Motor neuron (in vitro differentiated cells): Measurements from ENCODE around the gene COL9A3. TPM values are rescaled to one million over a fixed set of nuclear protein-coding genes. Genes with fewer than 3 reads are reported as not detected.

Experiments
- ATAC-seq, 8 experiments: fragments of 200-7000 bp; cut with Tn5 transposase; replicated peaks in 6 of 8; 2 replicates each; pipeline ENCODE4 v1.8.0; 2021; ENCODE audit warnings: mild to moderate bottlenecking in 8 of 8, moderate library complexity in 8 of 8
- H3K27ac ChIP-seq, 2 donors: fragments of 250-450 bp; sonication (Bioruptor Pico); 2 replicates each; pipeline ENCODE4 v1.9.0; 2021; ENCODE audit warnings: antibody characterized with exemption in 2 of 2, mild to moderate bottlenecking in 2 of 2, moderate library complexity in 1 of 2
- H3K4me1 ChIP-seq, 2 donors: fragments of 250-450 bp; sonication (Bioruptor Pico); replicated peaks in 1 of 2; 2 replicates each; pipeline ENCODE4 v1.6.1; 2021; ENCODE audit warnings: antibody characterized with exemption in 2 of 2, mild to moderate bottlenecking in 2 of 2, moderate library complexity in 1 of 2
- H3K4me3 ChIP-seq, 5 donors: fragments of 250-450 bp; sonication (Bioruptor Pico); 2 replicates each; pipeline ENCODE4 v1.9.0; 2021; ENCODE audit warnings: antibody characterized with exemption in 5 of 5, mild to moderate bottlenecking in 5 of 5, moderate library complexity in 4 of 5
- WGBS, 10 experiments: fragments of 450-650 bp; shearing (Covaris generic); methylation state at CpG; one replicate each; pipeline ENCODE4 v1.0.0; 2022; 5-methylcytosine and 5-hydroxymethylcytosine counted together
- in situ Hi-C, 9 experiments: fragments of 400-800 bp; cut with MboI; loops; one replicate each; pipeline ENCODE4 v1.15.0; 2021; ENCODE audit warnings: low sequenced_read_pairs in 9 of 9, low pct_unique_long_range_greater_than_20kb in 2 of 9; ENCODE audit not compliant: unreplicated experiment in 9 of 9
- total RNA-seq, 8 experiments: library from RNA; unstranded; fragments of 300-600 nt; gene quantifications; 2 replicates each; pipeline versions ENCODE4 v1.2.3 to v1.2.4, GENCODE V29; 2022

The COL9A3 gene
- total RNA-seq, 8 experiments from 2014 or later, result 0.60 to 19.5 (median 2.0) TPM

GRCh38 chr20:62886709-62887058 is 69.8 kb downstream of the COL9A3 start:
- no peak overlapping the region for H3K4me3 ChIP-seq
- in situ Hi-C loops, result no loop called here
- H3K4me1 ChIP-seq, result no peaks in the 10 kb centered on the region
- no peak overlapping the region for H3K27ac ChIP-seq
- 50 to 94% (median 91%) methylated on average over 2 to 6 of the region's 7 CpGs; no CpG with 5 or more reads in 7 of the 10 experiments for WGBS, 10 experiments
- no peak for ATAC-seq

GRCh38 chr20:62887152-62887859 is 70.5 kb downstream of the COL9A3 start:
- ATAC-seq, result peak in 7 of 8 experiments; percentile 4 to 67 (median 45)
- H3K27ac ChIP-seq, result no peak overlapping the region
- in situ Hi-C loops, result no loop called here
- WGBS, 10 experiments, result 60 to 94% (median 79%) methylated on average over 1 to 8 of the region's 13 CpGs; no CpG with 5 or more reads in 4 of the 10 experiments
- H3K4me1 ChIP-seq, result no peaks in the 10 kb centered on the region
- H3K4me3 ChIP-seq, result no peak overlapping the region

GRCh38 chr20:62887860-62888239 is 71.0 kb downstream of the COL9A3 start:
- peak in 3 of 8 experiments; percentile 2 to 4 (median 3) for ATAC-seq
- WGBS, 10 experiments, result 48 to 100% (median 80%) methylated on average over 1 to 5 of the region's 7 CpGs; no CpG with 5 or more reads in 5 of the 10 experiments
- Histone ChIP-seq H3K4me1 (no peaks in the 10 kb centered on the region), H3K4me3 (no peak overlapping the region), H3K27ac (no peak overlapping the region)
- in situ Hi-C loops, result no loop called here

- 88 to 100% (median 96%) methylated on average over 5 to 12 of the region's 16 CpGs; no CpG with 5 or more reads in 2 of the 10 experiments for WGBS, 10 experiments
- in situ Hi-C loops, result no loop called here
- peak in 4 of 8 experiments; percentile 7 to 25 (median 14) for ATAC-seq
- no peak overlapping the region for H3K27ac ChIP-seq
- no peak overlapping the region for H3K4me3 ChIP-seq
- H3K4me1 ChIP-seq, result no peaks in the 10 kb centered on the region
Measured at GRCh38 chr20:62888406-62888805, 71.6 kb downstream of the COL9A3 start.

GRCh38 chr20:62888910-62889309 is 72.1 kb downstream of the COL9A3 start:
- ATAC-seq, result peak in 1 of 8 experiments; percentile 3
- in situ Hi-C loops, result no loop called here
- H3K27ac ChIP-seq, result no peak overlapping the region
- 81 to 100% (median 93%) methylated on average over 1 to 11 of the region's 17 CpGs; no CpG with 5 or more reads in 7 of the 10 experiments for WGBS, 10 experiments
- H3K4me3 ChIP-seq, result no peak overlapping the region
- no peaks in the 10 kb centered on the region for H3K4me1 ChIP-seq

- no peaks in the 10 kb centered on the region for H3K4me1 ChIP-seq
- no peak for ATAC-seq
- H3K4me3 ChIP-seq, result no peak overlapping the region
- no peak overlapping the region for H3K27ac ChIP-seq
- in situ Hi-C loops, result no loop called here
- 83 to 96% (median 83%) methylated on average over 2 to 6 of the region's 8 CpGs; no CpG with 5 or more reads in 5 of the 10 experiments for WGBS, 10 experiments
Measured at GRCh38 chr20:62889411-62889810, 72.6 kb downstream of the COL9A3 start.

- Histone ChIP-seq H3K4me3 (no peak overlapping the region), H3K27ac (no peak overlapping the region), H3K4me1 (no peaks in the 10 kb centered on the region)
- in situ Hi-C loops, result no loop called here
- 80 to 100% (median 87%) methylated on average over 1 to 2 of the region's 9 CpGs; no CpG with 5 or more reads in 6 of the 10 experiments for WGBS, 10 experiments
- ATAC-seq, result no peak
Measured at GRCh38 chr20:62889871-62890270, 73.0 kb downstream of the COL9A3 start.

- Histone ChIP-seq H3K4me3 (no peak overlapping the region), H3K27ac (no peak overlapping the region), H3K4me1 (no peaks in the 10 kb centered on the region)
- 80 to 100% (median 89%) methylated on average over 2 to 6 of the region's 7 CpGs; no CpG with 5 or more reads in 4 of the 10 experiments for WGBS, 10 experiments
- ATAC-seq, result no peak
- in situ Hi-C loops, result no loop called here
Measured at GRCh38 chr20:62890444-62890843, 73.6 kb downstream of the COL9A3 start.

Other genes starting within 250 kb of the COL9A3 start
- gene SLCO4A1, start 174.5 kb upstream of the COL9A3 start, total RNA-seq, result 10 to 100 TPM in 1 of 8 experiments, 1 to 10 TPM in 7; 1.0 to 14.2 (median 3.2) TPM
- 1 to 10 TPM in 2 of 8 experiments, under 1 TPM in 5, not detected in 1; 0.13 to 1.3 (median 0.52) TPM for gene NTSR1, start 108.2 kb upstream of the COL9A3 start, total RNA-seq
- gene MRGBP, start 20.6 kb upstream of the COL9A3 start, total RNA-seq, result 10 to 100 TPM in 4 of 8 experiments, 1 to 10 TPM in 4; 9.2 to 15.1 (median 11.5) TPM
- gene OGFR, start 12.2 kb upstream of the COL9A3 start, total RNA-seq, result 10 to 100 TPM; 18.2 to 44.0 (median 27.2) TPM
- 10 to 100 TPM in 4 of 8 experiments, 1 to 10 TPM in 4; 7.0 to 14.0 (median 9.9) TPM for gene TCFL5, start 44.8 kb downstream of the COL9A3 start, total RNA-seq
- gene DIDO1, start 109.5 kb downstream of the COL9A3 start, total RNA-seq, result 10 to 100 TPM; 24.1 to 61.2 (median 36.0) TPM
- gene GID8, start 121.1 kb downstream of the COL9A3 start, total RNA-seq, result 10 to 100 TPM; 13.8 to 35.9 (median 30.5) TPM
- 10 to 100 TPM in 2 of 8 experiments, 1 to 10 TPM in 1, under 1 TPM in 4, not detected in 1; 0.13 to 18.0 (median 1.00) TPM for gene SLC17A9, start 135.7 kb downstream of the COL9A3 start, total RNA-seq
- under 1 TPM in 3 of 8 experiments, not detected in 5; 0.21 to 0.52 (median 0.22) TPM for gene BHLHE23, start 189.9 kb downstream of the COL9A3 start, total RNA-seq